GM18951 (cell line): ENCODE results near the gene SPARC.

Experiments used
- POLR2A ChIP-seq: IDR thresholded peaks from 4 replicates; pipeline ENCODE4 v1.6.1; 2011; ENCODE audit warnings: mild to moderate bottlenecking; ENCODE audit not compliant: insufficient read length, insufficient read depth; ENCODE audit errors: extremely low read depth
- in situ Hi-C: fragments of 300-500 bp; cut with MboI; formaldehyde crosslinking; loops from one replicate; pipeline ENCODE4 v1.12.0; 2022; ENCODE audit warnings: low sequenced_read_pairs, mixed read lengths, inconsistent platforms; ENCODE audit not compliant: unreplicated experiment

The SPARC gene

DNA sequence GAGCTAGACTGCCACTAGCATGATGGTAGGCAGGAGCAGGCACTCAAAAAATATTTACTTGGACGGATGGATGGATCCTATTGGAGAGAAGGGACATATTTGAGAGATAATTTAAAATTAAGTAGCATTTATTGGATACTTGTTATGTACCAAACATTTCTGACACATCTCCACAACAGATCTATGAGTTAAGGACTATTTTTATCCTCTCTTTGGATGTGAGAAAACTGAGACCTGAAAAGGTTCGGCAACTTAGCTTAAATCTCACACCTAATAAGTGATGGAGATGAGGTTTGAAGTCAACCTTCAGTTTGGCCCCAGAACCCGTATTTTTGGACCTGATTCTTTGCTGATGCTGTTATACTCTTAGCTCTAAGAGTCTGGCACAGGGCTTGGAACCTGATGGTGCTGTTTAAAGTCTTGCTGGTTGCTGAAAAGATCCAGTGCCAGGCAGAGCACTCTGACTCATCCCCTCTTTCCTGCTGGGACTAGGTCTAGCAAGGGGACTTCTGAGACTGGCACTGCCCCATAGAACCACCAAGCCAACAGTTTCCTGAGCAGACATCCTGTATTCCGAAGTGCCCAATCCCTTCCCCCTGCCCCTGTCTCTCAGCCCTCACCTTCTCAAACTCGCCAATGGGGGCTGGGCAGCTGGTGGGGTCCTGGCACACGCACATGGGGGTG is 15.6 kb downstream of the SPARC start:
- in situ Hi-C loops: no loop called here
- no peak for TF ChIP-seq POLR2A

DNA sequence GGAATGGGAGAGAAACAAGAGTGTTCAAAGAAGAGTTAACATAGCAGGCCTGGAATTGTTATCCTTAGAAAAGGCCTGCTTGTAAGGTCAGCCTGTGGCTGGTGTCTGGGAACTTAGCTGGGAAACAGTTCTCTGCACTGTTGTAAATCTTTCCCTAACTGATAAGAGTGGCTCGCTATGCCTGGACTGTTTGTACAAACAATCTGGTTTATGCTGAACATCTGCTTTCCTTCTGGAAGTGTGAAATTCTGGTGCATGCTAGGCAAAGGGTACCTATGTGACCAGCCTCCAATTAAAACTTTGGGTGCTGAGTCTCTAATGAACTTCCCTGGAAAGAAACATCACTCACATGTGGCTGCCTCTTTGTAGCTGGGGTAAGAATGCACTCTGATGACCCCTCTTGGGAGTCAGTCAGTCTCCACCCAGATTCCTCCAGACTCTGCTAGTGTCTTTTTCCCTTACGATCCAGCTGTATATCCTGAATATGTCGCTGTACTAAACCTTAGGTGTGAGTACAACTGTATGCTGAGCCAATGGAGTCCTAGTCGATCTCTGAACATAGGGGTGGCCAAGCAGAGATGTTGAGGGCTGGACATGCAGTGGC is 16.5 kb downstream of the SPARC start:
- TF ChIP-seq POLR2A: no peak
- in situ Hi-C loops: no loop called here

DNA sequence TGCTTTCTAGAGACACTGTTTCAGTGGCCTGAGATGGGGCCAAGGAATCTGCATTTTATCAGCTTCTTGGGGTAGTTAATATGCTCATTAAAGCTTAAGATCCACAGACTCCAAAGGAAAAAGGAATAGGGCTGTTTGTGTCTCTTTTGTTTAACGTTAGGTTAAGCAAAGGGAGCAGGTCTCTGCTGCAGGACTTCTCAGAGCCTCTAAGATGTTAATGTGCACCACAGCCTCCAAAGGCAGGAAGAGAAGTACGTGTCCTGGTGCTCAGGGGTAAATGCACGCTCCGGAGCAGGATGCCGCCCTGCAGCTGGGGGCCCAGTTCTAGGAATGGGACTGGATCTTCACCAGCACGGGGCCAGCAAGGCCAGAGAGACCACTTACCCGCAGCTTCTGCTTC is 19.6 kb downstream of the SPARC start:
- in situ Hi-C loops: no loop called here
- TF ChIP-seq POLR2A: no peak

DNA sequence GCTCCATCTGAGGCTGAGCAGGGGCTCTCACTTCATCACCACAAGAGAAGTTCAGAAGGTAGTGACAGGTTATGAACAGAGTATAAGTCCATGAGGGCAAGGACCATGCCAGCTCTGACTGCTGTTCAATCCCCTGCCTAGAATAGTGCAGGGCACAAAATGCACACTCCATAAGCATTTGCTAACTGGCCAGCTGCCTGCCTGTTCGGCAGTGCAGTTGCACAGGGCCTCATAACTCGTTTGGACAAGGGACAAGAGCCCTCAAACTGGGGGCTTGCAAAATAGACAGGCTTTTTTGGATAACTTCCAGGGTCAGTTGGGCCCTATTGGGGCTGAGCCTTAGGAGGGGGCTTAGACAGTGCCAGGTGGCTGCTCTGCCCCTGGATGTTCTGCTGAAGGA is 21.1 kb downstream of the SPARC start:
- no peak for TF ChIP-seq POLR2A
- in situ Hi-C loops: no loop called here

DNA sequence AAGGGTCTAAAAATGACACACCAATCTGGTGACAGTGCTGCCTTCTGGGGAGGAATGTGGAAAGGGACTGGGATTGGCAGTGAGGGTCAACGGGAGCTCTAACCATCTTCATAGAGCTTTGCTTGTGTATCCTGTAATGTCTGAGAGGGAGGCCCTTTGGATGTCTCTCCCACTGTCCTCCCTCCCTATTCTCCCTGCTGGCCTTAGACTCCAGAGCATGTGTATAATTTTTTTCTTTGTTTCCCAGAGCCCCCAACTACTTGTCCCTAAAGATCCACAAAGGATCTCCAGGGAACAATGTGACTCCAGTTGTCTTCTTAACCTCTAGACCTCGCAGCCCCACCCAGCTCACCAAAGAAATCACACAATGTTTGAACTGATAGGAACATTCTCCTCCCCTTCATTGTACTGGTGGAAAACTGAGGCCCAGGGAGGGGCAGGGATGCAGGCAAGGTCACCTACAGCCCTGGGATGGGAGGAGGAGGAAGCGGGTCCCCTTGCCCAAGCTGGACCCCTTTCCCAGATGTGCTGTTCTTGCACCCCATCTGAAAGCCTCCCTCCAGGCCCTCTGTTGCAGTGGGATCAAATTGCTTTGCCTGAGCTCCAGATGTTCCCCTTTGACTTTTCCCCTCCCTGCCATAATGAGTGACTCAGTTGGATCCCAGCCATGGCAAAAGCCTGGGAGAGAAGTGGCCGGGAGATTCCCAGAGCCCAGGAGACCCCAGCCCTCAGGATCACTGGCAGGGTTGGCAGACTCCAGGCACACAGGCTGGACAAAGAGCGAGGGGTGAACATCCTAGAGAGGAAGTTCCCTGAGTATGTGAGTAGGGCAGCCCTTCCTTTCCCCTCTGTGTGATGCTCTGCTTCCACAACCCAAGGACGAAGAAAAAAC is 21.8 kb downstream of the SPARC start:
- in situ Hi-C loops: loop anchor here (5.0 kb wide), 1 partner anchor 82 kb away; no protein-coding TSS in a partner anchor
- TF ChIP-seq POLR2A: no peak

DNA sequence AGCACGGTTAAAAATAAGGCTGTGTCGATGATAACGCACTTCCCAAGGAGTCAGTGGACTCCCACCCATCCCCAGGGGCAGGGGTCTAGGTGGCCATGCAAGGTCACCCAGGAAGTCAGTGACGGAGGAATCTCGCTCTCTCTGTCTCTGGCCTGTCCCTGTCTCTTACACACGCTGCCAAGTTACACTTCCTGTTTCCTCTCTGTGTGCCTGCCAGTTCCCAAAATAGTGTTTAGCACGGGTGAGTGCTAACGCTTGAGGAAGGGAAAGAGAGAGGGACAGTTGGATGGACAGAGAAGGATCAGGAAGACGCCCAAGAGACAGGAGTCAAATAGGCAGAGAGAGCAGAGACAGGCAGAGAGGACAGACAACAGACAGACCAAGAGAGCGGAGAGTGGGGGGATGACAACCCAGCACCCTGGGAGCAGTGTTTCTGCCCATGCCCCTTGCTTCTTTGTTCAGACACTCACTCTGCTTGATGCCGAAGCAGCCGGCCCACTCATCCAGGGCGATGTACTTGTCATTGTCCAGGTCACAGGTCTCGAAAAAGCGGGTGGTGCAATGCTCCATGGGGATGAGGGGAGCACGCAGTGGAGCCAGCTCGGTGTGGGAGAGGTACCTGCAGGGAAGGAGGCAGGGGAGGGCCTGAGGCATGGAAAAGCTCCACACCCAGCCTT is 23.0 kb downstream of the SPARC start:
- TF ChIP-seq POLR2A: no peak
- in situ Hi-C loops: loop anchor here (5.0 kb wide), 1 partner anchor 84 kb away; no protein-coding TSS in a partner anchor

DNA sequence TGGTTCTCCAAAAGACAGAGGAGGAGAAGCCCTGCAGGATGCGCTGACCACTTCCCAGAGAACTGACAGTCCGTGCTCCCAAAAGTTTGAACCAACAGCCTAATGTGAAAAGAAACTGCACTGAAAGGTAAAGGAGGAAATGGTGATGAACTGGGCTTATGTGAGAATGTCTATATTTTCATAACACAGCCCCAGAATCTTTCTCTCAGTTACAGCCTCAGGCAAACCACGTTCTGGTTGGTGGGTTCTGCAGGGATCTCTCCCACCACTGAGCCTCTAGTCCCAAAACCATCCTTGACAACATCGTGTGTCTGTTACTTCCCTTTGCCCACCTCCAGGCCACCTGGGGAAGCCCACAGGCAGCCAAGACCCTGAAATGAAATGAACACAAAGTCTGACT is 23.9 kb downstream of the SPARC start:
- no peak for TF ChIP-seq POLR2A

DNA sequence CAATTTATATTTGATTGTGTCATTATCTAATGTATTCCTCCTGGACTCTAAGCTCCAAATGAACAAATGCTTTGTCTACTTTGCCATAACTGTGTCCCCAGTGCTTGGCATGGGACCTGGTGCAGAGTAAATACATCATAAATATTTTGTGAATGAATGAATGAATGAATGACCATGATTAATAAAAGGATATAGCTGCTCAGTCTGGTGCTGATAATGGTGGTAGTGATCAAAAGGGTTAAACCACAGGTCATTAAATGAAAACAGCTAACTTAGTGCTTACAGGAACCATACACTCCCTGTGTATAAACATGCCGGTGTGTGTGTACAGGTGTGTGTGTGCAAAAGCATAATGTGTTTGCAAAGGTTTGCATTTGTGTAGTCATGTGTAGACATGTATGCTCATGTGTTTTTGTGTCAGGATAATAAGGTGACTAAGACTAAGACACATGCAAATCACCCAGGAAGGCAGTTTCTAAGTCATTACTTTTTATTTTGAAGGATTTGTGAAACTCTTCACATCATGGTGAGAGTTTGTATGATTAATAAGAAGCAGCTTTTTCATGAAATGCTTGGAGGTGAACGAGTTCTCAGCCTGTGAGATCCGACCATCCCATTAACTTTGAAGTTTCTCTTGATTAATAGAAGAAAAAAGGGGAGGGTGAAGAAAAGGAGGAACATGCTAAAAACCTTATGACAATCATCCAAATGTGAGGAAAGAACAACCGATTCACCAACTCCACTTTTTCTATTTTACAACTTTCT is 24.6 kb downstream of the SPARC start:
- in situ Hi-C loops: loop anchor here (5.0 kb wide), 1 partner anchor 85 kb away; no protein-coding TSS in a partner anchor
- TF ChIP-seq POLR2A: no peak

More for the DNA sequence above, 23.9 kb downstream of the SPARC start:
- in situ Hi-C loops: loop anchor here (5.0 kb wide), 1 partner anchor 84 kb away; no protein-coding TSS in a partner anchor

DNA sequence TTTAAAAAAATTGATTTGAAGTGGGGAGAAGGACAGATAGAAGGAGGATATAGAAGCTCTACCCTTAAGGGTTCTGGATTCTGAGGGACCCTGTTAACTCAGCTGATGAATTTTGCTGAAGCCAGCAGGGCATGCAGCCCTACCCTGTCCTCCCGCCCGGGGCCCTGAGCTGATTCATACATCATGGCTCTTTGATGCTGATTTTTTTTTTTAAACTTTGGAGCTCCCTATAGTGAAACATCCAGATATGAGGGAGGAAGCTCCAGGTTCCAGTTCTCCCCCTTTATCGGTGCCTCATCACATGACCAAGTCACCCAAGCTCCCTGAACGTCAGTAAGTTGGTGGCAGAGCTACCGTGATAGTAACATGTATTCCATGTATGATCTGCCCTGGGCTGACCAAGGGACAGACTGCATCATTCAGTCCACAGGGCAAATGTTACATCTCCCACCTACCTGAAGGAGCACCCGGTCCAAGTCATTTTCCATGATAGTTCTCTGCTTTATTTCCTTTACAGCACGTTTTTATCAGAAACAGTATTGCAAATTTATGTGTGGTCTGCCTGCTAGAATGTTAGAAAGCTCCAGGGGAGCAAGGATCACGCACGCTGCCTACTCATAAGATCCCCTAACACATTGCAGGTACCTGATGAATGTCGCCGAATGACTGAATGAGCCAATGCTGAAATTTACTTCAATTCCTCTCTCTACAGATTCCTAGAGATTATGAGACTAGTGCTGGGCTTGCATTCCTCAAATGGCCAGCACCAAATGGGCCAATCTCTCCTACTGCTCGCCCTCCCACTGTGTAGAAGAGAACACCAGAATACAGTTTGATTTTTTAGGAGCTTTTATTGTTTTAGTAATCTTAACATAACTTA is 25.9 kb downstream of the SPARC start:
- in situ Hi-C loops: loop anchor here (5.0 kb wide), 1 partner anchor 86 kb away; no protein-coding TSS in a partner anchor
- TF ChIP-seq POLR2A: no peak

DNA sequence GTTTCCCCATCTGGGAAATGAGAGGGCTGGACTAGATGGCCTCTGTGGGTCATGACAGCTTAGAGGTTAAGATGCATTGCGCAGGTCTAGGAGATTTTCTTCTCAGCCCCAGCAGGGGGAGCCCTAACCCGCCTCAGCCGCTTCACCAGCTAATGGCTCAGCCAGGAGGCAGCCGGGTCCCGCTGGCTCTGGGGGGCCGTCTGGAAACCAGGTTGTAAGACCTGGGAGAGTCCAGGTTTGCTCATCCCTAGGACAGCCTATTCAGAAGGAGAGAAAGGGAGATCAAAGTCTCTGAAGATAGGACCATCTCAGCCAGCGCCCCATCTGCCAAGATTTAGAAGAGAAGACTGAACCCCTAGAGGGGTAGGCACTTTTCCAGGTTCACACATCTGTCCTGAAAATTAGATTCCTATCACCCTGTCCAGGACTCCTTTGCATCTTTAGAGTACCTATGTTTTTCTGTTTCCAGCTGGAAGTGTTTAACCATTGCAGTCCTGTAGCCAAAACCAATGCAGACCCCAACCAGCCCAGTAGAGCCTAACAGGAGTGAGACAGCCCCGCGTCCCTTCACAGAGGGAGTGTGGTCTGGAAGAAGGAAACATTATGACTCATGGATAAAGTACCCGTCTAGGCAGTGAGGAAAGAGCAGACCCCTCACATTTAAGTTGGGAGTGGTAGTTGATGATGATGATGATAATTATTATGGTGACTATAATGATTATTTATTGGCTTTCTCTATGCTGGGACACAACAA is 27.5 kb downstream of the SPARC start:
- TF ChIP-seq POLR2A: no peak
- in situ Hi-C loops: loop anchor here (10.0 kb wide), 2 partner anchors 134 to 214 kb away; partner anchors contain the start of gene SLC36A1
